GM10248 (cell line): Measurements from ENCODE around the gene SPON1.

Source experiments
- CTCF ChIA-PET: fragments of 300-600 bp; sonication (Branson Sonifier 250); formaldehyde crosslinking; extraction: SDS; loops from one replicate; lab custom pipeline; 2021; ENCODE audit warnings: antibody characterized with exemption; lab: Yijun Ruan, JAX
- POLR2A ChIA-PET: fragments of 350-650 bp; sonication (Branson Sonifier 250); formaldehyde crosslinking; extraction: SDS; loops from one replicate; lab custom pipeline; 2020; ENCODE audit warnings: antibody characterized with exemption; lab: Yijun Ruan, JAX
- DNase-seq: peaks from one replicate; pipeline ENCODE4 v3.0.0; 2012; ENCODE audit errors: extremely low spot score
- TF ChIP-seq, protein P1 (sequence below): IDR thresholded peaks from 2 replicates; pipeline ENCODE4 v1.5.1; 2012; ENCODE audit warnings: mild to moderate bottlenecking, low read depth; ENCODE audit errors: extremely low read depth, missing control alignments, control extremely low read depth

SPON1 gene

DNA sequence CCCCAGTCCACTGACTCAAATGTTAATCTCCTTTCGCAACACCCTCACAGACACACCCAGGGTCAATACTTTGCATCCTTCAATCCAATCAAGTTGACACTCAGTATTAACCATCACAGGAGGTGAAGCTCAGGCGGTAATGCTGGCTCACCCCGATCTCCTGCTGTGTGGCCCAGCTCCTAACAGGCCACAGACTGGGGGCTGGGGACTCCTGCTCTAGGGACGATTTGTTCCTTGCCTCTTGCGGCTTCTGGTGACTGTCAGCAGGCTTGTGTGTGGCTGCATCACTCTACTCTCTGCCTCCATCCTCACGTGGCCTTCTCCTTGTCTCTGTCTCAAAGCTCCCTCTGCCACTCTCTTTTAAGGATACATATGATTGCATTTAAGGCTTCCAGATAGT, 45.0 kb downstream of the SPON1 start:
- no peak for DNase-seq
- TF ChIP-seq, protein P1, sequence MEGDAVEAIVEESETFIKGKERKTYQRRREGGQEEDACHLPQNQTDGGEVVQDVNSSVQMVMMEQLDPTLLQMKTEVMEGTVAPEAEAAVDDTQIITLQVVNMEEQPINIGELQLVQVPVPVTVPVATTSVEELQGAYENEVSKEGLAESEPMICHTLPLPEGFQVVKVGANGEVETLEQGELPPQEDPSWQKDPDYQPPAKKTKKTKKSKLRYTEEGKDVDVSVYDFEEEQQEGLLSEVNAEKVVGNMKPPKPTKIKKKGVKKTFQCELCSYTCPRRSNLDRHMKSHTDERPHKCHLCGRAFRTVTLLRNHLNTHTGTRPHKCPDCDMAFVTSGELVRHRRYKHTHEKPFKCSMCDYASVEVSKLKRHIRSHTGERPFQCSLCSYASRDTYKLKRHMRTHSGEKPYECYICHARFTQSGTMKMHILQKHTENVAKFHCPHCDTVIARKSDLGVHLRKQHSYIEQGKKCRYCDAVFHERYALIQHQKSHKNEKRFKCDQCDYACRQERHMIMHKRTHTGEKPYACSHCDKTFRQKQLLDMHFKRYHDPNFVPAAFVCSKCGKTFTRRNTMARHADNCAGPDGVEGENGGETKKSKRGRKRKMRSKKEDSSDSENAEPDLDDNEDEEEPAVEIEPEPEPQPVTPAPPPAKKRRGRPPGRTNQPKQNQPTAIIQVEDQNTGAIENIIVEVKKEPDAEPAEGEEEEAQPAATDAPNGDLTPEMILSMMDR = no peak
- ChIA-PET CTCF (no interaction called here), POLR2A (no interaction called here)

DNA sequence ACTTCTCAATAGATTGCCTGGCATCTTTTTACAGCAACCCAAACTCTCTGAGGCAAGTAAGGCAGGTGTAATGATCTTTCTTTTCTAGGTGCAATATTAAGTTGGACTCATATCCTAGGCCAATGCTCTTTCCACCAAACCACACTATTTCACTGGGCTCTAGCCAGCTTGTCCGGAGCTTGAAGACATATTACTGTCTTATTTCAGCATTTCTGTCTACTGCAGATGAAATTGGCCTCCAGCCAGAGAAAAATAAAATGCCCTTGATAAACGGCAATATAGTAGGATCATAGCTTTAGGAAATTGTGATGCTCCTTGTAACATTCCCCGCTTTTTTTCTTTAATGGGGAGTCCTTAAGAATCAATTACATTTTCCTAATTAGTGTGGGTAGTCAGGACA, 48.1 kb downstream of the SPON1 start:
- CTCF ChIA-PET = no interaction called here
- TF ChIP-seq, protein P1 = no peak
- POLR2A ChIA-PET = no interaction called here
- no peak for DNase-seq

DNA sequence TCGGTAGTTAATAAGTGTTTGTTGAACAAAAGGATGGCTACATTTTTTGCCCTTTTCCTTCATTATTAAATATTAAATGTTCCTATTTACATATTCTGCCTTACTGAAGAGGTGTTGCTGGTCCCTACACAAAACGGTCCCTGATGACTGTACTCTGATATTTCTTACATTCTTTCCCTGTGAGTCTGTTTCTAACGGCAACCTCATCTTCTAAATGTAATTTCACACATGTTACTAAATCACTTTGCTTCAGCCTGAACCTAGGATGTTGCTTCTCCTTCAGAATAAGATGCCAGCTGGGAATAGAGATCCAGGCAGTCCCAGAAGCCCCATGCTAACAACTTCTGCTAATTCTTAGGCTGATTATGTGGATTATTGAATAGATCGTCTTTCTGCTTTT, 50.3 kb downstream of the SPON1 start:
- ChIA-PET POLR2A (no interaction called here), CTCF (no interaction called here)
- TF ChIP-seq, protein P1 = no peak
- DNase-seq = no peak

DNA sequence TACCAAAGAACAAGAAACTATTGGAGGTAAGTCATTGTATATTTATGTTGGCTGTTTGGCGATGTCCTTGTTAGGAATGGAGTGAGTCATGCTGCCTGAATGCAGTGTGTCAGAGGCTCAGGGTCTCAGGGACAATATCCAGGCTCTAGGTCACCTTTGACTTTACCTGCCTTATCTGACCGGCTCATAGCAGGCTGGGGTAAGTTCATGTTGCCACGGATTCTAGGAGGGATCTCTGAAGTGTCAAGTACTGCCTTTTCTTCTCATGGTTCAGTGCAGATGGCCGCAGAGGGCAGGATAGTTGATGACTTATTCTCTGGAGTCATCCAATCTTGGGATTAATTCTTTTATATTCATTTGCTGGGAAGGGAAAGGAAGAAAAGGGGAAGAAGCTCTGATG, 53.2 kb downstream of the SPON1 start:
- DNase-seq = no peak

DNA sequence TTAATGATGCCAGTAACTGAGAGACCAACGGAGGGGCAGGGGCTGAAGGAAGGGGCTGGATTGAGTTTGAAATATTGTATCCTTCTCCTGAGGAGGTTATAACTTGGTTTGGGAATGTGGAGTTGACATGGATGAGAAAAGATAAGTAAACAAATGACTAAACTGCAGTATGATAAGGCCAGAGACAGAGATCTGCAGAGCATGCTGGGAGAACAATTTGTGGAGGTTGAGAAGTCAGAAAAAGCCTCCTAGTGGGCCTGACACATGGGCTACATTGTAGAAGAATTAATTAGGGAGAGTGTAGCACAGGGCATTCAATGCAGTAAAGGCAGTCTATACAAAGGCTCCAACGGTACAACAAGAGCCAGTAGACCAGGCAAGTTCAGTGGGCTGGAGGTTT, 55.9 kb downstream of the SPON1 start:
- POLR2A ChIA-PET = no interaction called here
- DNase-seq = no peak
- TF ChIP-seq, protein P1 = no peak
- CTCF ChIA-PET = interaction anchor here (0.8 to 1.5 kb wide), 2 partner anchors 10 to 36 kb away, joined by 3 to 4 read pairs; no protein-coding TSS in a partner anchor

More for the DNA sequence above, 53.2 kb downstream of the SPON1 start:
- TF ChIP-seq, protein P1 = no peak
- ChIA-PET CTCF (no interaction called here), POLR2A (no interaction called here)

DNA sequence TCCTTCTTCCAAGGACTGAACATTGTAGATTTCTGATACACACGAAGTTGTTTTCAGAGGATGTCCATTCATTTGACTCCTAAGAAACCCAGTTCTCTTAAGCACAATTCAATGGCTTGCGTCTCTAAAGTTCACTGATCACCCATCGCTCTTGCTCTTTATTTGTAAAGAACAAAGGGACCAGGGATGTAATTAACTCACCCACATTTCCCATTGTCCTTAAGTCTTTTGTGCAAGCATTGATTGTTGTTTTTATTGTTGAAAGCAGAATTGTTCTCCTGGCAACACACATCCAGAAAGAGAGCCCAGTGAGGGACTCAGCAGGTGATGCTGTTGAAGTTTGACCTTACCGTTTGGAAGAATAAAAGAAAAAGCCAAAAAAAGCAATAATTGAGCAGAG, 59.2 kb downstream of the SPON1 start:
- POLR2A ChIA-PET = no interaction called here
- DNase-seq = no peak
- TF ChIP-seq, protein P1 = no peak
- CTCF ChIA-PET = no interaction called here

DNA sequence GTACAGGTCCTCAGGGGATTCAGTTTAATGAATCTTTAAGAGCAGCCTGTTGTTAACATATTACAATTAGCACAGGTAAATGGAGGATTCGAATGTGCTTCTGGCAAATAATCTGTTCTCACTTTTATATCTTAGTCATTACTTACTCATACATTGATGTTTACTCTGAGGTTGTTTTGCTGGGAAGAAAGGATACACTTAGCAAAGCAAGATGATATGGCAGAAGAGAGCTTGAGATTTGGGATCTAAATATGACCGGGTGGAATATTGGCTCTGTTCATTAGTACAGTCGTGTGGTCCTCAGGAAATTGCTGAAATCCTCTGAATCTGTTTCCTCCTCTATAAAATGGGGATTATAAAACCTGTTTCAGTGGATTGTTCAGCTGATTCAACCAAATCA, 59.7 kb downstream of the SPON1 start:
- TF ChIP-seq, protein P1 = no peak
- no peak for DNase-seq

More for the DNA sequence above, 59.7 kb downstream of the SPON1 start:
- ChIA-PET POLR2A (no interaction called here), CTCF (no interaction called here)
